ENCODE data around the gene ARMC3. TPM values are rescaled to one million over a fixed set of nuclear protein-coding genes. Genes with fewer than 3 reads are reported as not detected.

ARMC3 gene
- total RNA-seq, 1 donor from 2014 or later = 0.23 TPM

DNA sequence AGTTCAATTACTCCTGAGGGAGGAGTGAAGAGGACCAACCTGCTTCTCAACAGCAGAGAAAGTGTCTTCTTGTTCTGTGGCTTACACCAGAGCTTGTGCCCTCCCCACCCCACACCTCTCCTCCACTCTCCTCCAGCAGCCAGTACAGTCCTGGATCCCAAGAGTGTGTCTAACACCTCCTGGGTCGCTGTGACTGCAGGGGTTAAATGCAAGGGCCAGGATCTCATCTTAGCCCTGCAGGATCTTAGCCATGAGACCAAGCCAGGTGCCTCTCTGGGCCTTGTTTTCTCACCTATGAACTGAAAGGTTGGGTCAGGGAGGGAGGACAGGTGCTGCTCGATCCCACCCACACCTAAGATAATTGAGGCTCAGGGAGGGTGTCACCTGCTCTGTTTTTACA is 133.1 kb downstream of the ARMC3 start:
- Mint-ChIP-seq H3K27ac (ENCODE audit: unreplicated experiment) (no peak overlapping the region), H3K9me3 (ENCODE audit: unreplicated experiment) (peaks cover 6% of the 10 kb centered on the region), H3K36me3 (ENCODE audit: low read depth, unreplicated experiment) (no peaks in the 10 kb centered on the region), H3K27me3 (ENCODE audit: low read depth, unreplicated experiment) (peaks cover 14% of the 10 kb centered on the region), H3K4me1 (ENCODE audit: low read depth, unreplicated experiment) (peaks cover 2% of the 10 kb centered on the region), H3K4me3 (ENCODE audit: unreplicated experiment) (no peak overlapping the region)
- Histone ChIP-seq H2AFZ (ENCODE audit: low read depth, low read length) (no peak overlapping the region), H3K27ac (ENCODE audit: low read depth, low read length) (no peak overlapping the region), H3K79me2 (ENCODE audit: insufficient read depth, low read length) (no peaks in the 10 kb centered on the region), H3K9me3 (ENCODE audit: insufficient read depth, low read depth, low read length) (no peaks in the 10 kb centered on the region), H3K4me3 (ENCODE audit: insufficient read depth, low read depth, low read length) (no peak overlapping the region), H3K36me3 (ENCODE audit: insufficient read depth, low read length) (no peaks in the 10 kb centered on the region), H3K4me1 (ENCODE audit: insufficient read depth, low read length) (peaks cover 7% of the 10 kb centered on the region), H3K9ac (ENCODE audit: low read length) (no peak overlapping the region), H3K4me2 (ENCODE audit: low read length) (no peak overlapping the region), H4K20me1 (ENCODE audit: insufficient read depth, low read length) (no peaks in the 10 kb centered on the region), H3K27me3 (ENCODE audit: insufficient read depth, low read length) (peaks cover 2% of the 10 kb centered on the region)
- FAIRE-seq = no peak
- TF ChIP-seq EZH2 (IDR thresholded peaks at IDR 0.05; ENCODE audit: insufficient read depth, low read length) = no peak
- TF ChIP-seq, protein P1, sequence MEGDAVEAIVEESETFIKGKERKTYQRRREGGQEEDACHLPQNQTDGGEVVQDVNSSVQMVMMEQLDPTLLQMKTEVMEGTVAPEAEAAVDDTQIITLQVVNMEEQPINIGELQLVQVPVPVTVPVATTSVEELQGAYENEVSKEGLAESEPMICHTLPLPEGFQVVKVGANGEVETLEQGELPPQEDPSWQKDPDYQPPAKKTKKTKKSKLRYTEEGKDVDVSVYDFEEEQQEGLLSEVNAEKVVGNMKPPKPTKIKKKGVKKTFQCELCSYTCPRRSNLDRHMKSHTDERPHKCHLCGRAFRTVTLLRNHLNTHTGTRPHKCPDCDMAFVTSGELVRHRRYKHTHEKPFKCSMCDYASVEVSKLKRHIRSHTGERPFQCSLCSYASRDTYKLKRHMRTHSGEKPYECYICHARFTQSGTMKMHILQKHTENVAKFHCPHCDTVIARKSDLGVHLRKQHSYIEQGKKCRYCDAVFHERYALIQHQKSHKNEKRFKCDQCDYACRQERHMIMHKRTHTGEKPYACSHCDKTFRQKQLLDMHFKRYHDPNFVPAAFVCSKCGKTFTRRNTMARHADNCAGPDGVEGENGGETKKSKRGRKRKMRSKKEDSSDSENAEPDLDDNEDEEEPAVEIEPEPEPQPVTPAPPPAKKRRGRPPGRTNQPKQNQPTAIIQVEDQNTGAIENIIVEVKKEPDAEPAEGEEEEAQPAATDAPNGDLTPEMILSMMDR (IDR thresholded peaks at IDR 0.05; ENCODE audit: insufficient read depth, low read depth, low read length) = no peak
- no peak for DNase-seq (ENCODE audit: low read depth)

DNA sequence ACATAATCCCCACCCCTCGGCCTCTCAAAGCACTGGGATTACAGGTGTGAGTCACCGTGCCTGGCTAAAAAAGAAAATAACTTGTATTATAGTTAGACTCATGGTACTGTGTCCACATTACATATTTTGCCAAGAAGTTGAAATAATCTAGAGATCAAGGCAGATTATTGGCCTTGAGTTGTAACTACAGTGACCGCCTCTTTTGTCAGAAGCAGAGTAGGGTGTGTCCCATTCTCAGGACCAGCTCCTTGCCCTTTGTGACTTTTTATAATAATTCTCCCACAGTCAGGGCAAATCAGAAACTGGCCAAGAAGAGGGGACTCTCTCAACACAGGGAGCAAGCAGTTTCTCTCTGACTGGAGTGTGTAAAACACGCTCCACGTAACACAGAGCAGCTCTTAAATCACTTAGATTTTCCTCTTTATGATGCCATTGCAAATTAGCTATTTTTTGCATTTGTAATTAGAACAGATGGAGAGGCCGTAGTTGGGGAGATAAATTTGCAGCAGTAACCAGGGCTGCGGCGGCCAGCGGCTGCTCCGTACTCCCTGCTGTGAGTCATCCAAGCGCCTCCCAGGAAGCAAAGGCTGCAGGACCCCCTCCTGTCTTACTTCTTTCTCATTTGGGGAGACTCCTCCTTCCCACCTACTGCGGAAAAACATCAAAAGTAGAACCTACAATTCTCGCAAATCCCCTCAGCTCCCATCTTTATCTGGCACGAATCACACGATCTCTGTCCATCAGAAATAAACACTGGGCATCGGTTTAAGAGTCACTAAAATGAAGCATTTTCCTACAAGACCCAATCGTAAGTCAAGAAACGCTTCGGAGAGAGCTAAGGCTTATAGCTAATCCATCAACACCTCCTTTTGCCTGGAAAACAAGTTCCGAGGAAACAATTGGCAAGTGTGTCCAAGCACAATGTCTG is 135.5 kb downstream of the ARMC3 start:
- Histone ChIP-seq H3K9me3 (ENCODE audit: insufficient read depth, low read depth, low read length) (no peaks in the 10 kb centered on the region), H2AFZ (ENCODE audit: low read depth, low read length) (peak overlapping the region; percentile 28), H3K4me2 (ENCODE audit: low read length) (peak overlapping the region; percentile 68), H3K27ac (ENCODE audit: low read depth, low read length) (no peak overlapping the region), H3K36me3 (ENCODE audit: insufficient read depth, low read length) (no peaks in the 10 kb centered on the region), H3K9ac (ENCODE audit: low read length) (no peak overlapping the region), H3K27me3 (ENCODE audit: insufficient read depth, low read length) (peaks cover 2% of the 10 kb centered on the region), H3K79me2 (ENCODE audit: insufficient read depth, low read length) (no peaks in the 10 kb centered on the region), H3K4me3 (ENCODE audit: insufficient read depth, low read depth, low read length) (no peak overlapping the region), H3K4me1 (ENCODE audit: insufficient read depth, low read length) (peaks cover 7% of the 10 kb centered on the region), H4K20me1 (ENCODE audit: insufficient read depth, low read length) (no peaks in the 10 kb centered on the region)
- no peak for FAIRE-seq
- Mint-ChIP-seq H3K4me1 (ENCODE audit: low read depth, unreplicated experiment) (no peaks in the 10 kb centered on the region), H3K27me3 (ENCODE audit: low read depth, unreplicated experiment) (peaks cover 14% of the 10 kb centered on the region), H3K9me3 (ENCODE audit: unreplicated experiment) (peaks cover 6% of the 10 kb centered on the region), H3K27ac (ENCODE audit: unreplicated experiment) (peak overlapping the region; percentile 34), H3K4me3 (ENCODE audit: unreplicated experiment) (no peak overlapping the region), H3K36me3 (ENCODE audit: low read depth, unreplicated experiment) (no peaks in the 10 kb centered on the region)
- peak; percentile 39 for DNase-seq (ENCODE audit: low read depth)
- TF ChIP-seq, protein P1 (IDR thresholded peaks at IDR 0.05; ENCODE audit: insufficient read depth, low read depth, low read length) = no peak
- no peak for TF ChIP-seq EZH2 (IDR thresholded peaks at IDR 0.05; ENCODE audit: insufficient read depth, low read length)

Data from astrocyte (in vitro differentiated cells and primary cell).